LoVo (cell line): ENCODE results near the gene ARHGEF10L.

Experiments
- DNase-seq: peaks from one replicate; pipeline ENCODE4 v3.0.0-alpha.2; 2016; ENCODE audit warnings: low spot score

ARHGEF10L gene

DNA sequence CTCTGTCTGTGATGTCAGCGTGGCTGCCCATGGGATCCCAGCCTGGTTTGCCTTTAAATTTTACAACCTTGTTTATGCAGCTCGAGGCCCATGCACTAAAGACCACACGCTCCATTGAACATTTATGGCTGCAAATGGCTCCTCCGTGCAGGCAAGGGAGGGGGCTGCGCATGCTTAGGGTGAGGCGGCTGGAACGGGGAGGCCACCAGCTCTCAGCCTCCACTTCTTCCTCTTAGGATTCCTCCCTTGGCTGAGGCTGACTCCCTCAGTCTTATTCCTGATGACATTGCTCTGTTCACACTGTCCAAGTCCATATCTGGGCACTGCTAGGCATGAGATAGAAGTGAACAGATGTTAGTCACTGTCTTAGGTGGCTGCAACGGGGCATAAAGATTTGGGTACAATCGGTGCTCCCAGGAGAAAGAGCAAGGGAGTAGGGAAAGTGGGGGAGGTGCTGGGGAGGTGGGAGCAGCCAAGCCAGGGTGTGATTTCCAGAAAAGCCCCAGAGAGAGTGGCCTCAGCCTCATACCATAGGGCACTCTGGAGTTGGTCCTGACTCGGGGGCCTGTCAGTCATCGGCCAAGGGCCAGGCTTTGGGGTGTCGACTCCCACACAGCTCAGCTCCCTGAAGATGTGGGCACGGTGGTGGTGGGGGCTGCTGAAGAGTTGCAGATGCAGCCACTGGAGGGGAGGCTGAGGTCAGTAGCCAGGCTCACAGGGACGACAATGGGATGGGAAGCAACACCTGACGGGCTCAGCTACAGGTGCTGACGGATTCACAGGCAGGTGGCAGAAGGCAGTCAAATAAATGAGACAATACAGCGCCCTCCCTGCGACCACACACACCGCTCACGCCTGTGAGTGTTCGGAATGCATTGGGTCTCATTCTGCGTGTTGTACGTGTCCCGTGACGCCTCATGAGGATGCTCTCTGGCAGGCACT, 178.4 kb downstream of the ARHGEF10L start:
- no peak for DNase-seq

DNA sequence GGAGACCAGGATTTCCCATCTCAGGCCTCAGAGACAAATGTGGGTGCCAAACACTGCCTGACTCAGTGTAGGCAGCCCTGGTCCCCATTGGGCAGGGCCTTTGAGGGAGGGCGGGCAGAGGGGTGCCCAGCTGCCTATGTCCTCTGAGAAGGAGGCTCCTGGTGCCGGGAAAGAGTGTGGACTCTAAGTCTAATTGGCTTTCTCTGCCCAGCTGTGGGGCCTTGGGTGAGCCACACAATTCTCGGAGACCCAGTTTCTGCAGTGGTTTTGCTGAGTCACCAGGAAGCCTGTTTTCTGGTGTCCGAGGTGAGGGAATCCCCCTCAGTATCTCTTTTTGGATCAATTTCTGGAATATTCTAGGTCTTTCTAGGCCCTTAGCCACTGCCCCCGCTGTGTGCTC, 180.4 kb downstream of the ARHGEF10L start:
- no peak for DNase-seq

DNA sequence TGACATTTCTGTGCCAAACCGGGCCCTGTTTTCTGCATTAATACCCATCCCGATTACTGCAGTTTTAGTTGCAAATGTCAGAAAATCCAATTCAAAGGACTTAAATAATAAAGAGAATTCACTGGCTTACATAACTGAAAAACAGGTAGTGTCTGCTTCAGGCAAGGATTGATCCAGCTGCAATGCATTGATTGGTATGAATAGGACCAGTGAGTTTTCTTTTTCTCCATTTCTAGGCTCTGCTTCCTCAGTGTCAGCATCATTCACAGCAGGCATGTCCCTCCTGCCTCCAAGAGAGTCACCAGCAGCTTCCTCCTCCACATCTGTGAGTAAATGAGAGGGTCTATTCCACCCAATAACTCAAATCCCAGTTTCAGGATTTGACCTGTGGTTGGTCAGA, 181.9 kb downstream of the ARHGEF10L start:
- no peak for DNase-seq

DNA sequence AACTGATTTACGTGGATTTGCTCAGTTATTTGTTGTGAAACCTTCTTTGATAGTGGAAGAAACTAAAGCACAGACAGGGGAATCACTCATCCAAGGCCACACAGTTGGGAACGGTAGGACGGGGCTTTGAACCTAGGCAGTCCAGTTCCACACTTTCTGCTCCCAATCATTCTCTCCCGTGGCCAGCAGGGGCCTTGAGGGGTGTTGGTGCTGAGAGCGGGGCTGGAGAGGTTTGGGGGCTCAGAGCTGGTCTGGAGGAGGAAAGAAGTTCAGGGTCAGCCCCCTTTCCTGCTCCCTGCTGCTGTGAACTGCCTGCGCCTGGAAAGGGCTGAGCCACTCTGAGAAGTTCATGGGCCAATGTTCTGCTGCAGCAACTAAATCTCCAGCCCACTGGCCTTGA, 184.2 kb downstream of the ARHGEF10L start:
- no peak for DNase-seq

DNA sequence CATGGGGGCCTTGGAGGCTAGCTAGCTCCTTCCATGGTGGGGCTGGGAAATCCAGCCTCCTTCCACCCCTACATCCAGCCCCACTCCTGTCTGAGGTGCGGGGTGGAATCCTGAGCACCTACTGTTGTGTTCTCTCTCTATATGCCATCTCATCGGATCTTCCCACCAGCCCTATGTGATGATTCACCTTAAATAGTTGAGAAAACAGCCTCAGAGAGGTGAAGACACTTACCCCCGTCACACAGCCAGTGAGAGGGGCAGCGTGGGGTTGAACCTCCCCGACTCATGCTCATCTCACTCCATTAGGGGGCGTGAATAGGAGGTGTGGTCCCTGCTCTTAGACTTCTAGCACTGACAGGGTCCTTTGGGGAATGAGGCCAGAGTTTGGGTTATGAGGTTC, 184.7 kb downstream of the ARHGEF10L start:
- no peak for DNase-seq

DNA sequence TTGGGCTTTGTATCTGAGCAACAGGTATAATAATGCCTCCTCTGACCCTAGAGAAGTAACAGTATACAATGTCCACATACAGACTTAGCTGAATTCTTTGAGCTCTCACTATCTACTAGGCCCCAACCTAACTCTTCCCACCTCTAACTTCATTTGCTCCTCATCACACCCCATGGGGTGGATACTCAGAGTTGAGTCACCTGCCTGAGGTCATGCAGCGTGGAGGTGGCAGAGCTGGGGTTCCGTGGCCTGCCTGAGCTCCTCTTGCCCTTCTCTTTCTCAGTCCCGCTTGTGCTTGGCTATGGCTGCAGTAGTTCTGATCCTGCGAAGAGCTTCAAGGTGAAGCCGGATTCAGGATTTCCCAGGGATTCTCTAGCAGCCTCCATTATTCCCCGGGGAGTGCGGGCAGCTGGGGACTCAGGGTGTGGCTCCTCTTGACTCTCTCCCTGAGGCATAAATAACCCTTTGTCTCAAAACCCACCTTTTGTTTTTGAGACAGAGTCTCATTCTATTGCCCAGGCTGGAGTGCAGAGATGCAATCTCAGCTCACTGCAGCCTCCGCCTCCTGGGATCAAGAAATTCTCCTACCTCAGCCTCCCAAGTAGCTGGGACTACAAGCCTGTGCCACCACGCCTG, 185.7 kb downstream of the ARHGEF10L start:
- DNase-seq = no peak

DNA sequence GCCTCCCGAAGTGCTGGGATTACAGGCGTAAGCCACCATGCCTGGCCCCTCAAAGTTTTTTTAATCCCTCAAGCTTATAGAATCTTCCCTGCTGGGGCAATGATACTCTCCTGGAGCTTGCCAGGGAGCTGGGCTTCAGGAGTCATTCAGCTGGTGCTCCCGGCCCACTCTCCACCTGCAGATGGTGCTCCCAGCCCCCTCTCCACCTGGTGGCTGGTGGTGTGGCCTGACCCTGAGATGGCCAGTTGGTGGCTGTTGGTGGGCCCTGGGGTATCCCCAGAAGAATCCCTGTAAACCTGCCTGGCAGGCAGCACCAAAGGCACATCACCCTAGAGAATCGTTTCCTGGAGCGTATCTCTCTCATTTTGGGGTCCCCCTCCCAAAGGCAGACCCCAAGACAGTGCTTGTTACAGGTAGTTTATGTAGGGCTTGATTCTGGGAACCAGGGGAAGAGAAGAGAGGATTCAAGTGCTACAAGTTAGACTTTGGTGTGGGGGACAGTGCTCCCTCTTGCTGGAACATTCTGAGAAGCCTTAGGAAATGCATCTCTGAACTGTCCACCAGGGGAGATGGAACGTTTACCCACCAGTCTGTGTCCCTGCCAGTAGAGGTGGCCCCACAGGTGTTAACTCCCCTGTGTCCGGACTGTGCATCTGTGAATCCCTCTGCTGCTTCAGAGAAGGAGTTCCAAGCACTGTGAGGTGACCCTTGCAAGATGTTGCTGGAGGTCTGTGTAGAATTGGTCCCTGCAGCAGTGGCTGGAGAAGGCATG, 186.5 kb downstream of the ARHGEF10L start:
- no peak for DNase-seq

DNA sequence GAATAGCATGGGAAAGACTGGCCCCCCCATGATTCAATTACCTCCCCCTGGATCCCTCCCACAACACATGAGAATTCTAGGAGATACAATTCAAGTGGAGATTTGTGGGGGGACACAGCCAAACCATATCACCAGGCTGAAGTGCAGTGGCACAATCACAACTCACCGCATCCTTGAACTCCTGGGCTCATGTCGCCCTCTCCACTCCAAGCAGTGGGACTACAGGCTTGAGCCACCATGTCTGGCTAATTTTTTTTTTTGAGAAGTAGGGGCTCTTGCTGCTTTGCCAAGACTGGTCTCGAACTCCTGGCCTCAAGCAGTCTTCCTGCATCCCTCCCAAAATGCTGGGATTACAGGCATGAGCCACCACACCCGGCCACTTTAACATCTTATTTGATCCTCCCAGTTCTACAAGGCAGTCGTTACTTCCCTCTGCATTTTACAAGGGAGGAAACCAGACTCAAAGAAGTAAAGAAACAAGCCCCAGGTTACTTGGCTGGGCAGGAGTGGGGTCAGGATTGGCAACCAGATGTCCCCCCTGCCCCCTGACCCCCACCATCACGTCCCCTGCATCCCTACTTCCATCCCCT, 188.7 kb downstream of the ARHGEF10L start:
- no peak for DNase-seq

DNA sequence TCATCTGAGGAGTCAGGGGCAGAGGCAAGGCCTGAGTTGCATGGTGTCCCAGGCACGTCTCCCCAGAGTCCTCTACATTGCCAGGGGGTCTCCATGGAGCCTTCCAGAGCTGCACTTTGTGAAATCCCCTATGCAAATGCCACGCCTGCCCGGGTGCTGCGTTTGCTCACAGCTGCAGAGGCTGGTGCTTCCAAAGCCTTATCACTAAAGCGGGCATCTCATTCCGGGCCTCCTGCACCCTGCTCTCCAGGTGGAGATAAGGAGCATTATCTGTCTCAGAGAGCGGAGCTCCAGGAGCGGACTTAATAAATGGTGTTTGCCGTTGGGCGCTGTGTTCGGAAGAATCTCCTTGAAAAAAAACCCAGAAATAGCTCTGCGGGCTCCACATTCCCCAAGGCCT, 189.8 kb downstream of the ARHGEF10L start:
- DNase-seq = no peak

DNA sequence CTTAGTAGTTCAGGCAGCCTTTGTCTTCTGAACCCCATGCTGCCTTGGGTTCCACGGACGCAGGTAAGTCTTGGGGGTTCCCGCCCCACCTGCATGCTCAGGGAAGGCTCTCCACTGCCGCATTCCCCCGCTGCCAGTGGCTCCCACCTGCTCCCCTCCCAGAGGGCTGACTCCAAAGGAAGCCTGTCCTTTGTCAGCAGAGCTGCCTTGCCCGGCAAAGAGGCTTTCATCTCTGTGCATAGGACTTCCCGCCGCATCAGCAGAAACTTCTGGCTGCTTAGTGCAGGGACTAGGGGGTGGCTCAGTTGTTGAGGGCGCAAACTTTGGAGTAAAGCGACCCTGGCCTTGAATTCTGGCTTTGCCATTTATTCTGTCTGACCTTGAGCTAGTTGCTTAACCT, 190.4 kb downstream of the ARHGEF10L start:
- no peak for DNase-seq

DNA sequence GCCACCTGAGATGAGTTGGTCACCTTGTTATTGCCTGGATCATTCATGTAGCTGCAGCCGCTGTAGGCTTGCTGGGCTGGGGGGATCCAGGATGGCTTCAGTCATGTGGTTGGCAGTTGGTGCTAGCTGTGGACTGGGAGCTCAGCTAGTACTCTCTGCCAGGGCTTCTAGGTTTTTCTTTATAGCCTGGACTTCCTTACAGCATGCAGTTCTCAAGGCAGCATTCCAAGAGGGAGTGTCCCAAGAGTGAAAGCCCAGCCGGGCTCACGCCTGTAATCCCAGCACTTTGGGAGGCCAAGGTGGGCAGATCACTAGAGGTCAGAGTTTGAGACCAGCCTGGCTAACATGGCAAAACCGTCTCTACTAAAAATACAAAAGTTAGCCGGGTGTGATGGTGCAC, 192.0 kb downstream of the ARHGEF10L start:
- no peak for DNase-seq

DNA sequence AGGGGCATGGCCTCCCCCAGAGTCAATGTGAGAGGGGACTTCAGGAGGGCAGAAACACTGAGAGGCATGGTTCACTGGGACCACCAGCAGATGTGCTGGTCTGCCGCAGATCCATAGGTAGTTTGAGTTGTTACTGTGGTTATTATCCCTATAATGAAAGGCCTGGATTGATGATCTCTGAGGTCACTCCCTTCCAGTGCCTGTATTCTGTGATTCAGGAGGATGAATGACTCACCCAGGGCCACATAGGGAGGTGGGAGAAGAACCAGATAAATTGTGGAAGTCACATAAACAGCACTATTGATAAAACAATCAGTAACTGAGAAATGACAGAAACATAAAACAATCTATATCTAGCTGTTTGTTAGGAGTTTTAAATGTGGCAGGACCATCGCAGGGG, 193.0 kb downstream of the ARHGEF10L start:
- no peak for DNase-seq

DNA sequence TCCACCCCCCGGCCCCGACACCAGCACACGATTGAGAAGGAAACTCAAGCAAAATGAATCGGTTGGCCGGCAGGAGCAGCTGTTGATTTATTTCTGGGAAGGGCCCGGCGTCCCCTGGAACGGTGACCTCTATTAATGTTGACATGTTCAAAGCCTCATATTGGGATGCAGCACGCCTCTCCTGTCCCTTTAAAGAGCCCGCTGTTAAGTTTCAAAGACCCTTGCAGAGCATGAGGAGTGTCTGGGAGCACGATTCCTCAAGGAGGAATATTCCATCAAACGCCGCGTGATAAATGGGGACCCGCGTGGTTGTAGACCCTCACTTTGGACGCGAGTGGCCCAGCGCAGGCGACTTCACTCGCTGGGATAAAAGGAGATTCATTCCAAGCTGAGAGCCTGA, 194.2 kb downstream of the ARHGEF10L start:
- DNase-seq = no peak

DNA sequence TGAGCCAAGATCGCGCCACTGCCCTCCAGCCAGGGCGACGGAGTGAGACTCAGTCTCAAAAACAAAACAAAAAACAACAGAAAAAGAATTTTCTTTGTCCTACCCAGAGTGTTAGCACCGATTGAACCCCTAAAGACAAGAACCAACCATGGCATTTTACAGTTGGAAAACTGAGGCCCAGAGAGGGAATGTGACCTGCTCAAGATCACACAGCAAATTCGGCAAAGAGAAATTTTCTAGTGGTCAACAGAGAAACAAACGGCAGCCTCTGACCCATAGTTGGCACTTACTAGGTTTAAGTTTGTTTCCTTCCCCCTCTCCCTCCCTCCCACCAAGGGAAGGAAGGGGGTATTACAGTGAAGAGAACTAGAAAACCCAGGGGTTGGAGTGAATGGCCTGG, 195.1 kb downstream of the ARHGEF10L start:
- no peak for DNase-seq

DNA sequence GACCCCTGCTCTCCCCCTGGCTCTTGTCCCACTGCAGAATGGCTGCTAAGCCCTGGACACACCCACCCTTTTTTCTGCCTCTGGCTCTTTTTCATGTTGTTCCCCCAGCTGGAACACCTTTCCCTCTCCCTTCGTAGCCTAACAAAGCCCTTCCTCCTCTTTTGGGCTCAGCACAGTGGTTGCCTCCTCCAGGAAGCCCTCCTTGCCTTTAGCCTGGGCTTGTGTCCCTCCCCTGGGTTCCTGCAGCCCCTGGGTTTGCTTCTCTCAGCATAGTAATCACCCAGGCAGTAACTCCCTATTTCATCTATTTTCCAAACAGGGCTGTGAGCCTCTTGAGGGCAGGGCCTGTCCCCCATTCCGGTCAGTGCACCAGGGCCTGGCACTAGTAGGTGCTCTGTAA, 195.8 kb downstream of the ARHGEF10L start:
- DNase-seq = no peak

DNA sequence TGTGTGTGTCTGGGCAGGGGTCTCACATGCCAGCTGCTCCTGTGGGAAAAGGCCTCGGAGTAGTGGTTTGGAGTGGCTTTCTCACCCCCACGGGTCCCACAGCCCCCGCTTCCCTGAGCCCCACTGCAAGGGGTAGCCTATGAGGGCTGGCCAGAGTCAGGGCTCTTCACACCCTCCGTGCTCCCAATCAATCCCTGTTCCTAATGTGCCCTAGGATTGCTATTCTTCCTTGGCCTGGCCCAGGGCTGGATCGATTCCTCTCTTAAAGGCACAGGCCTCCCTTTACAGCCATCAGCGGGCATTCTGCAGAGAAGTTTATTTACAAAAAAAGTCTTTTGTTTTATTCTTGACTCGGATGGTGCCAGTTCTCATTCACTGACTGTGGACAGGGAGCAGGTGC, 196.3 kb downstream of the ARHGEF10L start:
- no peak for DNase-seq

DNA sequence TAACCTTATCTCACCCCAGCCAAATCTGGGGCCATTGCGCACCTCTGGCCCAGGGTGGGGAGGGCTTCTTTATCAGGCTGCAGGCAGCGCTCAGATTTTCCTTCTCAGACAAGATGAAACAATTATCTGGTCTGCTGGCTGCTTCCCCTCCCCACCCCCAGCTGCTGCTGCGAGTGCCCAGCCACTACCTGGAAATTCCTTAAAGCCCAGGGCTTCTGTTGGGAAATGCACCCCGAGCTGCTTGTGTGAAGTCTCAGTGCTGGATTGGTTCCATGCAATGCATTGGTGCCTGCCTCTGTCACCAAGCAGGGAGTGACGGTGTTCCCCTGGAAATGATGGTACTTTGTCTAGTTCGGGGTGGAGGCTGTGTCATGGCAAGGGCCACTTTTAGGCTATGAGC, 197.1 kb downstream of the ARHGEF10L start:
- no peak for DNase-seq

DNA sequence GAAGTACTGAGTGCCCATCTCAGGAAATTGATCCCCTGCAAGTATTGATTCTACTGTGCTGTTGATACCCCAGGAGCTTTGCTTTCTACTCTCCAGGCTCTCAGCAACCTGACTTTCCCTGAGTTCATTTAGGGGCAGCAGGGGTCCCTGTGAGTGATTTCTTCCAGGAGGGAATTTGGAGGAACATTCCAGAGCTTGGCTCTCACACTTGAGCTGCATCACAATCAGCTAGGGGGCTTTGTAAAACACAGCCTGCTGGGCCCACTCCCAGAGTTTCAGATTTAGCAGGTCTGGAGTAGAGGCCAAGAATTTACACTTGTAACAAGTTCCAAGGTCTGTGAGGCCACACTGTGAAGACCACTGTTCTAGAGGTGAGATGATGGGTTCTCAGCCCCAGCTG, 199.6 kb downstream of the ARHGEF10L start:
- DNase-seq = no peak

DNA sequence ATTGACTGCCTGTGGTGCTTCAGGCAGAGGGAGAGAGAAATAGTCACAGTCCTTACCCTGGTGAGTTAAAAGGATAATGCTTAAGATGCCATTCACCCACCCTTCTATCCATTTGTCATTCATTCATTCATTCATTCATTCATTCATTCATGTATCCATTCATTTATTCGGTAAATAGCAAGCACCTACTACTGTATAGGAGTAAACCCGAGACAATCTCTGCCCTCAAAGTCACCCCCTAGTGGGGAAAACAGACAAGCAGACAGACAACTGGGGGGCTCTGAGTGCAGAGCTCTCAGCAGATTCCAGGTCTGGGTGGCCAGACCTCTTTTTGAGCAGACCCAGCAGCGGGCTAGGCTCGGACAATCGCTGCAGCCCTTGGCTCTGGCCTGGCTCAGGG, 201.6 kb downstream of the ARHGEF10L start:
- no peak for DNase-seq

DNA sequence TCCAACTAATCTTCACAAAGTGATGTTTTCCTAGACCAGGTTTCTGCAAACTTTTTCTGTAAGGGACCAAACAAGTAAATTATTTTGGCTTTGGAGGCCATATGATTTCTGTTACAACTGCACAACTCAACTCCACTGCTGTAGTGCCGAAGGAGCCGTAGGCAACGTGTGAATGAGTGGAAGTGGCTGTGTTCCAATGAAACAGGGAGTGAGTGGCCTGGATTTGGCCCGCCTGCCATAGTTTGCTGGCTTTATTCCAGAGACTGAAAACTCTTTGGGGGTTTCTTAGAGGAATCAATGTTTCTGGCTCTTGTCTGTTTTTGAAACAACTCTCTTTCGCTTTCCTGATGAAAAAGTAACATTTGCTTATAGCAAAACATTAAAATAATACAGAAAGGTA, 203.1 kb downstream of the ARHGEF10L start:
- no peak for DNase-seq

DNA sequence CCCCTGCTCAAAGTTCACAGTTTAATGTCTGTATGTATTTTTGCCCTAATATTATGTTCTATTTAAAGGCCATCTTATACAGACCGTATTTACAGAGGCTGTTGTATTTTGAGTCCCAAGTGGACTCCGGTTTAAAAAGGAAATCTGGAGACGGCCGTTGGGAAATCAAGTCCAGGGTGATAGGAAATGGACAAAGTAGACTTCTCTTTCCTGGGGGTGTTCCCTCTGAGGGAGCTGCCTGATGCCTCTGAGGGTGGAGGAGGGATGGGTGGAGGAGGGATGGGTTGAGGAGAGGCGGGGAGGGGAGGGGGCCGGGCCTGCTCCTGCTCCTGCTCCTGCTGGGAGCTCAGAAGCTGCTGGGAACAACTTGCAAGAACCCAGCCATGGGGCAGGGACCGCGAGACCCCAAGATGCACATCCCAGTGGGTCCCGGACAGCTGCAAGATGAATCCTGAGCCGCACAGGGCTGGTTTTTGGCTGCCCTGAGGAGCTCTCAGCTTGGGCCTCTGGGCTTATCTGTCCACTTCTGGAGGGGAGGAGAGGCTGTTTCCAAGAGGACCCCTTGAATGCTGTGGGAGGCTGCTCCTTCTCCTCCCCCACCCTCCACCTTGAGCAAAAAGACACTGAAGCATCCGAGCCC, 203.6 kb downstream of the ARHGEF10L start:
- DNase-seq = no peak

DNA sequence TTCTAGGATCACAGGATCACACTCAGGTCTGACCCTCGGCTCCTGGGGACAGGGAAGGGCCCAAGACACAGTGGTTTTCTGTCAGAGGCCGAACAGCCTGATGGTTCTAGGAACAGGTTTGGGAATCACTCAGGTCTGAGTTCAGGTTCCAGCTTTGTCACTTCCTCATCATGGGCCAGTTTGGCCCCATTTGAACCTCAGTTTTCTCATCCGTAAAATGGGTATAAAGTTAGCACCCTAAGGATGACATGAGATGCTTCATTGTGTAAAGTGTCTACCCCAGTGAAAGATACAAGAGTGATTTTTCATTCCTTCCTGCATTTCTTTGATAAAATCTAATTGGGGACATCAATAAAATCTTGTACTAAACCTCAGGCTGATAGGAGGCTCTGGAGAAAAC, 204.4 kb downstream of the ARHGEF10L start:
- DNase-seq = no peak
